Lower leg skin (tissue), 4 donors: ENCODE data around the gene ZNF488. TPM values are rescaled to one million over a fixed set of nuclear protein-coding genes. Genes with fewer than 3 reads are reported as not detected.
A peak's percentile ranks its signal among the peaks of the same experiment; 100 is the strongest.
"Not testable (repeated sequence)": the region's sequence is repeated elsewhere in the genome, so short reads cannot be mapped to it uniquely, and the experiment has no call there.

Experiments
- DNase-seq, 2 donors: peaks; one replicate each; pipeline ENCODE4 v3.0.0-alpha.2; 2019; ENCODE audit warnings: low spot score in 2 of 2
- H3K4me3 ChIP-seq: fragments of 200-600 bp; sonication (generic); 2 replicates; pipeline ENCODE4 v1.5.1; 2017; ENCODE audit warnings: mild to moderate bottlenecking, low read depth; ENCODE audit not compliant: poor library complexity, severe bottlenecking
- CTCF ChIP-seq, 3 donors: fragments of 450-650 bp; IDR thresholded peaks; one replicate each; pipeline ENCODE4 v1.5.1; 2016; ENCODE audit warnings: antibody characterized with exemption in 3 of 3, mild to moderate bottlenecking in 3 of 3, moderate library complexity in 2 of 3
- POLR2A ChIP-seq, 2 donors: fragments of 450-650 bp; IDR thresholded peaks; one replicate each; pipeline ENCODE4 v1.6.1; 2016 to 2017; ENCODE audit warnings: antibody characterized with exemption in 2 of 2, mild to moderate bottlenecking in 1 of 2, moderate library complexity in 1 of 2
- WGBS, 2 donors: methylation state at CpG; one replicate each; pipeline ENCODE4 v1.1.5; 2018; 5-methylcytosine and 5-hydroxymethylcytosine counted together
- intact Hi-C: fragments of 100-400 bp; cut with DNase I; formaldehyde crosslinking; loops from one replicate; pipeline ENCODE4 v1.15.0; 2023; ENCODE audit warnings: low total_unique reads
- total RNA-seq, 4 donors: library from RNA; depleted of rRNA; stranded (reverse); fragments of >200 nt; gene quantifications; one replicate each; pipeline ENCODE4 v1.1.0, GENCODE V29; 2016

The ZNF488 gene
- total RNA-seq, 4 donors from 2014 or later = 0.80 to 2.0 (median 1.1) TPM

- TF ChIP-seq CTCF (IDR thresholded peaks at IDR 0.05) (no peak), POLR2A (IDR thresholded peaks at IDR 0.05) (no peak)
- intact Hi-C loops = no loop called here
- 85 to 89% methylated on average over 7 of the region's 7 CpGs for WGBS, 2 donors
- peak in 1 of 2 donors; percentile 80 for DNase-seq
- H3K4me3 ChIP-seq = no peak overlapping the region
Measured at GRCh38 chr10:47421057-47421952, 37.2 kb upstream of the ZNF488 start.

- 72 to 84% methylated on average over 11 to 12 of the region's 14 CpGs for WGBS, 2 donors
- no peak overlapping the region for H3K4me3 ChIP-seq
- intact Hi-C loops = no loop called here
- DNase-seq = no peak
- TF ChIP-seq POLR2A (IDR thresholded peaks at IDR 0.05) (no peak), CTCF (IDR thresholded peaks at IDR 0.05) (no peak)
Measured at GRCh38 chr10:47420305-47421056, 36.4 kb upstream of the ZNF488 start.

- intact Hi-C loops = no loop called here
- H3K4me3 ChIP-seq = no peak overlapping the region
- TF ChIP-seq POLR2A (IDR thresholded peaks at IDR 0.05) = no peak
- no peak for TF ChIP-seq CTCF (IDR thresholded peaks at IDR 0.05)
- 95 to 100% methylated on average over 2 of the region's 2 CpGs for WGBS, 2 donors
- DNase-seq = no peak
Measured at GRCh38 chr10:47419421-47419820, 35.3 kb upstream of the ZNF488 start.

- intact Hi-C loops = no loop called here
- DNase-seq = peak in 1 of 2 donors; percentile 75
- no peak for TF ChIP-seq POLR2A (IDR thresholded peaks at IDR 0.05)
- TF ChIP-seq CTCF (IDR thresholded peaks at IDR 0.05) = no peak
- 91 to 95% methylated on average over 4 of the region's 4 CpGs for whole genome bisulfite sequencing, 2 donors
- no peak overlapping the region for H3K4me3 ChIP-seq
Measured at GRCh38 chr10:47418966-47419365, 34.9 kb upstream of the ZNF488 start.

GRCh38 chr10:47418321-47418720, 34.2 kb upstream of the ZNF488 start:
- no peak for DNase-seq
- H3K4me3 ChIP-seq = no peak overlapping the region
- intact Hi-C loops = no loop called here
- WGBS, 2 donors = 87 to 88% methylated on average over 6 of the region's 6 CpGs
- no peak for TF ChIP-seq POLR2A (IDR thresholded peaks at IDR 0.05)
- no peak for TF ChIP-seq CTCF (IDR thresholded peaks at IDR 0.05)

GRCh38 chr10:47416305-47417218, 32.5 kb upstream of the ZNF488 start:
- WGBS, 2 donors = 90% methylated on average over 6 of the region's 6 CpGs
- DNase-seq, H3K4me3 ChIP-seq, intact Hi-C loops: not testable (repeated sequence)
